ENCODE data around the gene COPS7A. TPM values are rescaled to one million over a fixed set of nuclear protein-coding genes. Genes with fewer than 3 reads are reported as not detected.

The COPS7A gene
- total RNA-seq, 1 experiment from 2014 or later, result 88.7 TPM

DNA sequence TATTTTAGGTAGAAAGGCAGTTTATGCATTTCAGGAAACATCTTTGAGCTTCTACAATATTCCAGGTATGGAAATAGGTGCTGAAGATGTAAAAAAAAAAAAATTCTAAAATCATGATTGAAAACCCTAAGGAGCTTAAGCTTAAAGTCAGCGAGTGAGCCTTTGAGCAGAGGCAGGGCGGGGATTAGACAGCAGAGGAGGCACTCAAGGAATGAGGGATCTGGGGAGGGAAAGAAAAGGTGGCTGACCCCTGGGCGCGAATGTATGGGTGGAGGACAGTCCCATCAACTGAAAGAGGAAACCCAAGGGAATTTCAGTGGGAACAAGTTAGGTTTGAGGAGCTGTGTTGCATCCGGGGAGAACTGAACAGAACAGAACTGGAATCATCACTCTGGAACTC lies 35.9 kb downstream of the COPS7A start:
- Histone ChIP-seq H3K9me2 (ENCODE audit: insufficient read depth) (no peaks in the 10 kb centered on the region), H3K79me2 (ENCODE audit: low read depth) (no peaks in the 10 kb centered on the region), H4K20me1 (ENCODE audit: insufficient read depth) (no peaks in the 10 kb centered on the region), H3K36me3 (ENCODE audit: low read depth) (no peaks in the 10 kb centered on the region), H3K4me3 (no peak overlapping the region), H3F3A (ENCODE audit: insufficient read depth, low read depth) (peaks cover 14% of the 10 kb centered on the region; the same call in 1 of the 2 replicates), H3K27ac (no peak overlapping the region), H3K27me3 (ENCODE audit: insufficient read depth, low read depth) (no peaks in the 10 kb centered on the region), H3K9me3 (ENCODE audit: insufficient read depth, low read depth) (no peaks in the 10 kb centered on the region), H3K4me1 (replicated peaks; ENCODE audit: insufficient read depth) (peaks cover 12% of the 10 kb centered on the region), H2AFZ (no peak overlapping the region), H3K4me2 (no peak overlapping the region)
- ChIA-PET CTCF (no interaction called here), POLR2A (ENCODE audit: unreplicated experiment) (interaction anchor here (0.6 to 0.7 kb wide), 2 partner anchors 175 to 266 kb away, joined by 3 to 6 read pairs; partner anchors contain the start of gene MRPL51)
- no peak for DNase-seq
- no TSS peak for BruUV-seq (replicated peaks)
- intact Hi-C loops (cut with micrococcal nuclease; ENCODE audit: unreplicated experiment), result no loop called here
- TF ChIP-seq, protein P1, sequence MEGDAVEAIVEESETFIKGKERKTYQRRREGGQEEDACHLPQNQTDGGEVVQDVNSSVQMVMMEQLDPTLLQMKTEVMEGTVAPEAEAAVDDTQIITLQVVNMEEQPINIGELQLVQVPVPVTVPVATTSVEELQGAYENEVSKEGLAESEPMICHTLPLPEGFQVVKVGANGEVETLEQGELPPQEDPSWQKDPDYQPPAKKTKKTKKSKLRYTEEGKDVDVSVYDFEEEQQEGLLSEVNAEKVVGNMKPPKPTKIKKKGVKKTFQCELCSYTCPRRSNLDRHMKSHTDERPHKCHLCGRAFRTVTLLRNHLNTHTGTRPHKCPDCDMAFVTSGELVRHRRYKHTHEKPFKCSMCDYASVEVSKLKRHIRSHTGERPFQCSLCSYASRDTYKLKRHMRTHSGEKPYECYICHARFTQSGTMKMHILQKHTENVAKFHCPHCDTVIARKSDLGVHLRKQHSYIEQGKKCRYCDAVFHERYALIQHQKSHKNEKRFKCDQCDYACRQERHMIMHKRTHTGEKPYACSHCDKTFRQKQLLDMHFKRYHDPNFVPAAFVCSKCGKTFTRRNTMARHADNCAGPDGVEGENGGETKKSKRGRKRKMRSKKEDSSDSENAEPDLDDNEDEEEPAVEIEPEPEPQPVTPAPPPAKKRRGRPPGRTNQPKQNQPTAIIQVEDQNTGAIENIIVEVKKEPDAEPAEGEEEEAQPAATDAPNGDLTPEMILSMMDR (conservative IDR thresholded peaks at IDR 0.05), result no peak
- no peak for TF ChIP-seq EZH2 (IDR thresholded peaks at IDR 0.05; ENCODE audit: low read depth)

DNA sequence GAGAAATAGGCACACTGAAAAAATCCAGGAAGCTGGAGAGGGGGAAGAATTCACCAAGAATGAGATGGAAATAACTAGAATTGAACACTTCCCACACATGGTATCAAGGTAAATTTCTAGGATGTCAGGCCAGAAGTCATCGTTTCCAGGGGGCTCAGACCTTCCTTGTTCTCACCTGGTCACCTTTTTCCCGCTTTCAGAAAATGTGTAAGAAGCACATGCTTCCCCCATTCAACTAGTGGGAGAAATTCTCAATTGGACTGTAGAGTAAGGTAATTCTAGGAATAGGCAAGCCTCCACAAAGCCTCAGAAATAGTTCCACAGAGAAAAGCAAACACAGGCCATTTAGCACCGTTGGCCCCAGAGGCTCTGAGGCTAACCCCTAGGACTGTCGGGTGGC lies 39.5 kb downstream of the COPS7A start:
- H3K27ac ChIP-seq, result no peak overlapping the region
- intact Hi-C loops (cut with micrococcal nuclease; ENCODE audit: unreplicated experiment), result no loop called here

DNA sequence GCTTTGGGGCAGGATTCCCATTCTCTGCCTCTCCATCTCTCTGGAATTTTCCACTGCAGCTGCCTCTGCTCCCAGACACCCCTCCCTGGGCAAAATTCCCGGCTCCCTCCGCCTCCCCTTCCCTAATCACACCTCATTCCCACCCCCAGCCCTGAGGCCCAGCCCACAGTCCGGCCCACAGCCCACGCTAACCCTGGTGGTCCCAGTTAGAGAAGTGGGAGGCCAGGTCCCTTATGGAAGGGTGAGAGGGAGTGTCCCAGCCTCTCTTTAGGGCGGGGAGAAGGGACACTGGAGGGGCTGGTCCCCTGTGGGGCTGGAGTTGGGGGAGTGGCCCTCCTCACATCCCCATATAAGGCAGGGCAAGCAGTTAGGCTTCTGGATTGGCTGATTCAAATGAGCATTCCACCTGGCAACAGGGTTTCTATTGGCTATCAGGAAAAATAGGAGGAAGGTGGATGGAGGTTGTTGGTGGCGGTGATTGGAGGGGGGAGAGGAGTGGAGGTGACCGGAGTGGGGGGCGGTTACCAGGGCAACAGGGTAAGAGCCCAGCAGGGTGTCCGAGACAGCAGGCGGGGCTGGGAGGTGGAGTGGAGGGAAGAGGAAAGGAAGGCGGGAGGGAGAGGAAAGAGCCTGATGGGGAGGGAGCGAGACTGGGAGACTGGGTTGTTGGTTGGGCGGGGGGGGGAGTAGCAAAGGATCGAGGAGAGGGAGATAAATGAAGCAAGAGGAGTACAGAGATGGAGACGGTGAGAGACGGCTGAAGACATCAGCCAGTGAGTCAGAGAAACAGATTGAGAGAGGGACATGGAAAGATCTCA lies 40.4 kb downstream of the COPS7A start:
- ChIA-PET CTCF (interaction anchor here (0.7 to 4.8 kb wide), 3 partner anchors 11 to 87 kb away, joined by 3 to 83 read pairs (median 10); partner anchors contain the start of genes CDCA3 and MLF2), POLR2A (ENCODE audit: unreplicated experiment) (interaction anchor here (0.6 to 0.7 kb wide), 2 partner anchors 11 to 132 kb away, joined by 3 to 6 read pairs; partner anchors contain the start of gene MLF2)
- BruUV-seq (replicated peaks), result no TSS peak
- peak; percentile 97 to 98 for DNase-seq
- no peaks in the 10 kb centered on the region for H3K9me2 ChIP-seq (ENCODE audit: insufficient read depth)
- peak overlapping the region; percentile 77 for H3K4me2 ChIP-seq
- peak overlapping the region; percentile 21; the same call in 1 of the 2 replicates for H3K4me3 ChIP-seq
- peak overlapping the region; percentile 70 for H2AFZ ChIP-seq
- H3K4me1 ChIP-seq (replicated peaks; ENCODE audit: insufficient read depth), result peaks cover 36% of the 10 kb centered on the region
- H4K20me1 ChIP-seq (ENCODE audit: insufficient read depth), result peaks cover 16% of the 10 kb centered on the region; the same call in 1 of the 2 replicates
- no peaks in the 10 kb centered on the region for H3K36me3 ChIP-seq (ENCODE audit: low read depth)
- no peaks in the 10 kb centered on the region for H3K9me3 ChIP-seq (ENCODE audit: insufficient read depth, low read depth)
- intact Hi-C loops (cut with micrococcal nuclease; ENCODE audit: unreplicated experiment), result loop anchor here (1.0 to 2.0 kb wide), 3 partner anchors 11 to 151 kb away; partner anchors contain the start of genes MLF2 and ZNF384
- H3K79me2 ChIP-seq (ENCODE audit: low read depth), result peaks cover 23% of the 10 kb centered on the region
- no peaks in the 10 kb centered on the region for H3K27me3 ChIP-seq (ENCODE audit: insufficient read depth, low read depth)
- TF ChIP-seq, protein P1 (conservative IDR thresholded peaks at IDR 0.05), result no peak
- no peak for TF ChIP-seq EZH2 (IDR thresholded peaks at IDR 0.05; ENCODE audit: low read depth)
- H3K27ac ChIP-seq, result no peak overlapping the region; the same call in 1 of the 2 replicates
- peaks cover 23% of the 10 kb centered on the region for H3F3A ChIP-seq (ENCODE audit: insufficient read depth, low read depth)

More for the DNA sequence above, 39.5 kb downstream of the COPS7A start:
- H3K9me2 ChIP-seq (ENCODE audit: insufficient read depth), result no peaks in the 10 kb centered on the region
- H3K4me2 ChIP-seq, result peak overlapping the region; percentile 77
- peaks cover 30% of the 10 kb centered on the region for H3K4me1 ChIP-seq (replicated peaks; ENCODE audit: insufficient read depth)
- no TSS peak for BruUV-seq (replicated peaks)
- no peak for DNase-seq
- POLR2A ChIA-PET (ENCODE audit: unreplicated experiment), result interaction anchor here (0.6 kb wide), 1 partner anchor 131 kb away, joined by 6 read pairs; no protein-coding TSS in a partner anchor
- no peaks in the 10 kb centered on the region for H3K9me3 ChIP-seq (ENCODE audit: insufficient read depth, low read depth)
- CTCF ChIA-PET, result interaction anchor here (0.6 to 2.0 kb wide), 3 partner anchors 10 to 88 kb away, joined by 3 to 10 read pairs (median 5); partner anchors contain the start of genes CDCA3 and MLF2
- peak overlapping the region; percentile 70 for H2AFZ ChIP-seq
- TF ChIP-seq EZH2 (IDR thresholded peaks at IDR 0.05; ENCODE audit: low read depth), result no peak
- TF ChIP-seq, protein P1 (conservative IDR thresholded peaks at IDR 0.05), result no peak
- no peaks in the 10 kb centered on the region for H3K36me3 ChIP-seq (ENCODE audit: low read depth)
- H4K20me1 ChIP-seq (ENCODE audit: insufficient read depth), result peaks cover 8% of the 10 kb centered on the region; the same call in 1 of the 2 replicates
- H3K27me3 ChIP-seq (ENCODE audit: insufficient read depth, low read depth), result no peaks in the 10 kb centered on the region
- peaks cover 15% of the 10 kb centered on the region for H3K79me2 ChIP-seq (ENCODE audit: low read depth)
- peak overlapping the region; percentile 21; the same call in 1 of the 2 replicates for H3K4me3 ChIP-seq
- H3F3A ChIP-seq (ENCODE audit: insufficient read depth, low read depth), result peaks cover 23% of the 10 kb centered on the region
